ENCODE data around the gene ADD3. TPM values are rescaled to one million over a fixed set of nuclear protein-coding genes. Genes with fewer than 3 reads are reported as not detected.

ADD3 gene
- total and polyA plus RNA-seq, 10 of the 15 experiments (the other 5 are each of a cell fraction or from before 2014, with no cell fraction given), result 27.3 to 129 (median 67.8) TPM

DNA sequence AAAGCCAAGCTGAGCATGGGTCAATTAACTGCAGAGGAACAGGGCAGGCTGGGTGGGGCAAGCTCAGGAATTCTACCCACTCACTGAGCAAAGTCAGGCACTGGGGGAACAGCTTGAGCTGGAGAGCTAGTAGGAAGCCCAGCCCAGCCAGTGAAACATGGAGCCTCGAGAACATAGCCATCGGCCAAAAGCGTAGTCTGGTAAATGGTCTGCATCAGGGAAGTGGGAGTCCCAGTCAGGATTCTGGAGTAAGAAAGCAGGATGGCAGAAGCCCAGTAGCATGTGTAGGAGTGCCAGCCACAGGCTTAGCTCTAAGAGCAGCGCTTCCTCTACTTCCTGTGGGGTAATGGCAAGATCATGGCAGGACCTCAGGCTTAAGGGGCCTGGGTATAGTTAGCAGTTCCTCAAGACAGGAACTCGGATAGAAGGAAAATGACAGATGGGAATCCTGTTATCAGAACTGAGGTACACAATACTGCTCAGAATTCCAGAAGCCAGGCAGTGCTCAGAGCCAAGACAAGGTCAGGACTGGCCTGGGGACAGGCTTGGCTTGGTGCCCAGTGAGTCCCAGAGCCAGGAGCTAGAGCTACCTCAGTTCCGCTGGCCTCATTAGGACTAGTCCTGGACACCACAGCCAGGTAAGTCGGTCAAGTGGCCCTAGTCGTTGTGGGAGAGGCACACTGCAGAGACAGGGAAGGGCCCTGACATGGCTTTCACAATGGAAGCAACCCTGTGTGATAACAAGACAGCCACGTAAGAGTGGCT is 134.3 kb downstream of the ADD3 start (continued):
- TF ChIP-seq IRF3 (IDR thresholded peaks at IDR 0.05), result no peak

GRCh38 chr10:110142965-110143364 is 135.2 kb downstream of the ADD3 start:
- TF ChIP-seq ZNF384 (IDR thresholded peaks at IDR 0.05; ENCODE audit: borderline replicate concordance, low read depth, low read length) (no peak), DPF2 (IDR thresholded peaks at IDR 0.05) (no peak), RUNX3 (IDR thresholded peaks at IDR 0.05; ENCODE audit: low read length) (no peak), BCL11A (IDR thresholded peaks at IDR 0.05; ENCODE audit: low read depth, low read length) (no peak), BHLHE40 (IDR thresholded peaks at IDR 0.05; ENCODE audit: borderline replicate concordance in 1 of 2, low read depth in 2 of 2, low read length in 1 of 2) (no peak), YY1 (IDR thresholded peaks at IDR 0.05; ENCODE audit: low read depth, low read length) (no peak)
- TF ChIP-seq, protein P1, sequence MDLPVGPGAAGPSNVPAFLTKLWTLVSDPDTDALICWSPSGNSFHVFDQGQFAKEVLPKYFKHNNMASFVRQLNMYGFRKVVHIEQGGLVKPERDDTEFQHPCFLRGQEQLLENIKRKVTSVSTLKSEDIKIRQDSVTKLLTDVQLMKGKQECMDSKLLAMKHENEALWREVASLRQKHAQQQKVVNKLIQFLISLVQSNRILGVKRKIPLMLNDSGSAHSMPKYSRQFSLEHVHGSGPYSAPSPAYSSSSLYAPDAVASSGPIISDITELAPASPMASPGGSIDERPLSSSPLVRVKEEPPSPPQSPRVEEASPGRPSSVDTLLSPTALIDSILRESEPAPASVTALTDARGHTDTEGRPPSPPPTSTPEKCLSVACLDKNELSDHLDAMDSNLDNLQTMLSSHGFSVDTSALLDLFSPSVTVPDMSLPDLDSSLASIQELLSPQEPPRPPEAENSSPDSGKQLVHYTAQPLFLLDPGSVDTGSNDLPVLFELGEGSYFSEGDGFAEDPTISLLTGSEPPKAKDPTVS (IDR thresholded peaks at IDR 0.05; ENCODE audit: low read depth, low read length), result no peak
- ChIA-PET CTCF (interaction anchor here (1.3 to 4.0 kb wide), 2 partner anchors 21 to 136 kb away, joined by 3 to 26 read pairs; no protein-coding TSS in a partner anchor), POLR2A (no interaction called here), SMC1A (ENCODE audit: uncharacterized antibody, unreplicated experiment) (interaction anchor here (1.1 to 4.2 kb wide), 3 partner anchors 31 to 138 kb away, joined by 3 to 14 read pairs (median 3); no protein-coding TSS in a partner anchor), RAD21 (ENCODE audit: unreplicated experiment) (interaction anchor here (2.1 to 2.5 kb wide), 2 partner anchors 136 to 164 kb away, joined by 5 to 12 read pairs; no protein-coding TSS in a partner anchor)
- 48% methylated on average over 6 of the region's 6 CpGs for WGBS (ENCODE audit: insufficient coverage, insufficient replicate concordance, low lambda C conversion rate, missing lambda C conversion rate)
- no peak for ATAC-seq
- H3K9me3 ChIP-seq (replicated peaks; ENCODE audit: control insufficient read depth, insufficient read depth, low read length), result no peaks in the 10 kb centered on the region
- no peak overlapping the region for H3K4me3 ChIP-seq
- no peak for FAIRE-seq
- H3K79me2 ChIP-seq (ENCODE audit: control insufficient read depth, insufficient read depth, low read length), result no peaks in the 10 kb centered on the region
- no peaks in the 10 kb centered on the region for H3K36me3 ChIP-seq (ENCODE audit: control insufficient read depth in 2 of 2, insufficient read depth in 2 of 2, low read length in 1 of 2)
- H3K27ac ChIP-seq (ENCODE audit: control insufficient read depth, insufficient read depth), result no peak overlapping the region
- H3K27me3 ChIP-seq (replicated peaks in 1 of 2; ENCODE audit: control insufficient read depth in 2 of 2, insufficient read depth in 2 of 2, low read length in 1 of 2), result peaks cover 0 to 1% of the 10 kb centered on the region in 2 experiments; a peak in 2 of 4 replicates
- H3K4me2 ChIP-seq (ENCODE audit: control insufficient read depth, insufficient read depth), result no peak overlapping the region
- intact Hi-C loops (cut with micrococcal nuclease; ENCODE audit: unreplicated experiment) (no loop called here), in situ Hi-C loops (cut with MboI) (no loop called here)
- H3K4me1 ChIP-seq (ENCODE audit: control insufficient read depth, insufficient read depth, low read length), result peaks cover 1% of the 10 kb centered on the region; the same call in 1 of the 2 replicates
- no peaks in the 10 kb centered on the region for H4K20me1 ChIP-seq (ENCODE audit: control insufficient read depth, insufficient read depth)
- no peak overlapping the region for H2AFZ ChIP-seq (ENCODE audit: control insufficient read depth, low read depth, low read length)
- no peak overlapping the region for H3K9ac ChIP-seq (ENCODE audit: control insufficient read depth, insufficient read depth, low read length)
- no TSS peak for BruUV-seq (replicated peaks)
- DNase-seq (ENCODE audit: low read depth, low spot score), result no peak

Measured in GM12878 (cell line).